Measurements from ENCODE around the gene OR56B4. TPM values are rescaled to one million over a fixed set of nuclear protein-coding genes. Genes with fewer than 3 reads are reported as not detected.
"Not testable (repeated sequence)": the region's sequence is repeated elsewhere in the genome, so short reads cannot be mapped to it uniquely, and the experiment has no call there.

Gene OR56B4
- under 1 TPM; 0.14 to 0.32 (median 0.22) TPM for polyA plus RNA-seq (ENCODE audit: insufficient read length in 4 of 4)

- not testable (repeated sequence) for DNase-seq (ENCODE audit: low read depth in 4 of 4, low spot score in 3 of 4)
Observed at GRCh38 chr11:6107384-6107783, at the start of gene OR56B4. Gene OR56B4 (plus strand): TSS chr11:6107684. CDS start chr11:6107779, 95 bp downstream.

GRCh38 chr11:6061475-6061874 lies 46.0 kb upstream of the OR56B4 start:
- DNase-seq (ENCODE audit: low read depth in 4 of 4, low spot score in 3 of 4): no peak

GRCh38 chr11:6062691-6063358 lies 44.7 kb upstream of the OR56B4 start:
- DNase-seq (ENCODE audit: low read depth in 4 of 4, low spot score in 3 of 4): no peak

- no peak for DNase-seq (ENCODE audit: low read depth in 4 of 4, low spot score in 3 of 4)
Observed at GRCh38 chr11:6067502-6067901, 40.0 kb upstream of the OR56B4 start.

GRCh38 chr11:6076443-6076842 lies 31.0 kb upstream of the OR56B4 start:
- DNase-seq (ENCODE audit: low read depth in 4 of 4, low spot score in 3 of 4): not testable (repeated sequence)

GRCh38 chr11:6077723-6078122 lies 29.8 kb upstream of the OR56B4 start:
- no peak for DNase-seq (ENCODE audit: low read depth in 4 of 4, low spot score in 3 of 4)

- no peak for DNase-seq (ENCODE audit: low read depth in 4 of 4, low spot score in 3 of 4)
Observed at GRCh38 chr11:6079463-6079862, 28.0 kb upstream of the OR56B4 start.

GRCh38 chr11:6083129-6083528 lies 24.4 kb upstream of the OR56B4 start:
- DNase-seq (ENCODE audit: low read depth in 4 of 4, low spot score in 3 of 4): no peak

- DNase-seq (ENCODE audit: low read depth in 4 of 4, low spot score in 3 of 4): no peak
Observed at GRCh38 chr11:6084587-6084986, 22.9 kb upstream of the OR56B4 start.

GRCh38 chr11:6094186-6094585 lies 13.3 kb upstream of the OR56B4 start:
- no peak for DNase-seq (ENCODE audit: low read depth in 4 of 4, low spot score in 3 of 4)

- no peak for DNase-seq (ENCODE audit: low read depth in 4 of 4, low spot score in 3 of 4)
Observed at GRCh38 chr11:6095798-6096197, 11.7 kb upstream of the OR56B4 start.

- DNase-seq (ENCODE audit: low read depth in 4 of 4, low spot score in 3 of 4): no peak
Observed at GRCh38 chr11:6096417-6096816, 11.1 kb upstream of the OR56B4 start.

GRCh38 chr11:6099577-6099976 lies 7.9 kb upstream of the OR56B4 start:
- no peak for DNase-seq (ENCODE audit: low read depth in 4 of 4, low spot score in 3 of 4)

- no peak for DNase-seq (ENCODE audit: low read depth in 4 of 4, low spot score in 3 of 4)
Observed at GRCh38 chr11:6110011-6110410, 2.5 kb downstream of the OR56B4 start.

- DNase-seq (ENCODE audit: low read depth in 4 of 4, low spot score in 3 of 4): no peak
Observed at GRCh38 chr11:6111673-6112072, 4.2 kb downstream of the OR56B4 start.

- DNase-seq (ENCODE audit: low read depth in 4 of 4, low spot score in 3 of 4): no peak
Observed at GRCh38 chr11:6116638-6117037, 9.2 kb downstream of the OR56B4 start.

- DNase-seq (ENCODE audit: low read depth in 4 of 4, low spot score in 3 of 4): no peak
Observed at GRCh38 chr11:6124245-6124644, 16.8 kb downstream of the OR56B4 start.

- no peak for DNase-seq (ENCODE audit: low read depth in 4 of 4, low spot score in 3 of 4)
Observed at GRCh38 chr11:6127881-6128280, 20.4 kb downstream of the OR56B4 start.

- no peak for DNase-seq (ENCODE audit: low read depth in 4 of 4, low spot score in 3 of 4)
Observed at GRCh38 chr11:6129011-6129410, 21.5 kb downstream of the OR56B4 start.

GRCh38 chr11:6129635-6130034 lies 22.2 kb downstream of the OR56B4 start:
- no peak for DNase-seq (ENCODE audit: low read depth in 4 of 4, low spot score in 3 of 4)

GRCh38 chr11:6132431-6132830 lies 24.9 kb downstream of the OR56B4 start:
- DNase-seq (ENCODE audit: low read depth in 4 of 4, low spot score in 3 of 4): no peak

- DNase-seq (ENCODE audit: low read depth in 4 of 4, low spot score in 3 of 4): not testable (repeated sequence)
Observed at GRCh38 chr11:6135936-6136335, 28.5 kb downstream of the OR56B4 start.

- no peak for DNase-seq (ENCODE audit: low read depth in 4 of 4, low spot score in 3 of 4)
Observed at GRCh38 chr11:6142936-6143335, 35.5 kb downstream of the OR56B4 start.

Measured in right renal pelvis (tissue), 4 donors.